ENCODE results near the gene VWA8. TPM values are rescaled to one million over a fixed set of nuclear protein-coding genes. Genes with fewer than 3 reads are reported as not detected.

The VWA8 gene
- polyA plus RNA-seq, 1 of the 3 experiments (the other 2 are of a cell fraction): 5.5 TPM

GRCh38 chr13:41707194-41707821 lies 253.6 kb downstream of the VWA8 start:
- DNase-seq: no peak
- ChIA-PET POLR2A (no interaction called here), CTCF (no interaction called here)
- H3K36me3 ChIP-seq (replicated peaks in 1 of 2; ENCODE audit: control insufficient read depth in 1 of 2, insufficient read depth in 2 of 2, low read length in 1 of 2): peaks cover 0 to under 1% of the 10 kb centered on the region in 2 experiments
- no peaks in the 10 kb centered on the region for H3F3A ChIP-seq (replicated peaks; ENCODE audit: insufficient read depth)
- no peaks in the 10 kb centered on the region for H4K20me1 ChIP-seq (ENCODE audit: insufficient read depth)
- WGBS (ENCODE audit: low lambda C conversion rate): 78% methylated on average over 1 of the region's 1 CpG
- no peaks in the 10 kb centered on the region for H3K27me3 ChIP-seq (ENCODE audit: insufficient read depth)
- H3K4me3 ChIP-seq (ENCODE audit: low read depth in 2 of 2, low read length in 1 of 2): no peak overlapping the region
- peaks cover 1 to 4% of the 10 kb centered on the region in 2 experiments; a peak in 3 of 4 replicates for H3K4me1 ChIP-seq (ENCODE audit: control insufficient read depth in 1 of 2, insufficient read depth in 2 of 2, low read depth in 1 of 2, low read length in 1 of 2)
- H3K4me2 ChIP-seq: no peak overlapping the region
- no peak overlapping the region for H2AFZ ChIP-seq (ENCODE audit: low read depth)
- H3K27ac ChIP-seq (ENCODE audit: low read depth in 2 of 2, low read length in 1 of 2): peak overlapping the region; percentile 16 to 22; a peak in 2 of 4 replicates
- H3K9me2 ChIP-seq: no peaks in the 10 kb centered on the region
- H3K9ac ChIP-seq: no peak overlapping the region
- H3K9me3 ChIP-seq: no peaks in the 10 kb centered on the region
- H3K79me2 ChIP-seq (ENCODE audit: insufficient read depth): no peaks in the 10 kb centered on the region
- TF ChIP-seq IRF3 (IDR thresholded peaks at IDR 0.05; ENCODE audit: low read depth, low read length): no peak
- TF ChIP-seq RAD21 (IDR thresholded peaks at IDR 0.05; ENCODE audit: low read length): no peak
- TF ChIP-seq MEF2A (IDR thresholded peaks at IDR 0.05; ENCODE audit: borderline replicate concordance, low read depth): 0 out of 2 replicates have a peak, but pooled peaks have one; percentile 23
- TF ChIP-seq TEAD4 (IDR thresholded peaks at IDR 0.05; ENCODE audit: borderline replicate concordance, insufficient read depth): no peak
- no peak for TF ChIP-seq PBX3 (IDR thresholded peaks at IDR 0.05)
- no peak for TF ChIP-seq FOXJ3 (CRISPR knock-in tag; IDR thresholded peaks at IDR 0.05)
- TF ChIP-seq NFIC (IDR thresholded peaks at IDR 0.05; ENCODE audit: borderline replicate concordance): no peak
- no peak for TF ChIP-seq EZH2phosphoT487 (IDR thresholded peaks at IDR 0.05; ENCODE audit: borderline replicate concordance, low read depth)
- TF ChIP-seq MXI1 (IDR thresholded peaks at IDR 0.05; ENCODE audit: low read depth, low read length): no peak
- TF ChIP-seq RFX5 (IDR thresholded peaks at IDR 0.05; ENCODE audit: low read length): no peak
- peak; percentile 29; the same call in 1 of the 2 replicates for TF ChIP-seq TCF12 (IDR thresholded peaks at IDR 0.05)

GRCh38 chr13:41706152-41706551 lies 254.8 kb downstream of the VWA8 start:
- peak overlapping the region in 1 of 2 experiments; percentile 9; a peak in 2 of 4 replicates for H3K27ac ChIP-seq (ENCODE audit: low read depth in 2 of 2, low read length in 1 of 2)
- TF ChIP-seq CHD2 (IDR thresholded peaks at IDR 0.05; ENCODE audit: low read length, partially characterized antibody) (no peak), MEF2A (IDR thresholded peaks at IDR 0.05; ENCODE audit: borderline replicate concordance, low read depth) (no peak), USF2 (IDR thresholded peaks at IDR 0.05; ENCODE audit: borderline replicate concordance, low read depth, low read length) (no peak), NRF1 (IDR thresholded peaks at IDR 0.05; ENCODE audit: low read depth, low read length) (no peak), REST (IDR thresholded peaks at IDR 0.05; ENCODE audit: low read depth, low read length) (no peak), ELF1 (IDR thresholded peaks at IDR 0.05) (no peak), NFIC (IDR thresholded peaks at IDR 0.05; ENCODE audit: borderline replicate concordance) (no peak), FOSL2 (IDR thresholded peaks at IDR 0.05; ENCODE audit: borderline replicate concordance, low read depth) (no peak), RXRA (IDR thresholded peaks at IDR 0.05; ENCODE audit: borderline replicate concordance, low read depth) (no peak), TEAD4 (IDR thresholded peaks at IDR 0.05; ENCODE audit: borderline replicate concordance, insufficient read depth) (no peak), PBX3 (IDR thresholded peaks at IDR 0.05) (no peak)
- no peaks in the 10 kb centered on the region for H3K9me3 ChIP-seq
- H3K79me2 ChIP-seq (ENCODE audit: insufficient read depth): no peaks in the 10 kb centered on the region
- no peaks in the 10 kb centered on the region for H3K9me2 ChIP-seq
- H3K27me3 ChIP-seq (ENCODE audit: insufficient read depth): no peaks in the 10 kb centered on the region
- H3K36me3 ChIP-seq (replicated peaks in 1 of 2; ENCODE audit: control insufficient read depth in 1 of 2, insufficient read depth in 2 of 2, low read length in 1 of 2): no peaks in the 10 kb centered on the region
- H3K4me3 ChIP-seq (ENCODE audit: low read depth in 2 of 2, low read length in 1 of 2): no peak overlapping the region
- no peaks in the 10 kb centered on the region for H4K20me1 ChIP-seq (ENCODE audit: insufficient read depth)
- H3K4me2 ChIP-seq: no peak overlapping the region
- H3K9ac ChIP-seq: no peak overlapping the region
- WGBS (ENCODE audit: low lambda C conversion rate): 78% methylated on average over 1 of the region's 1 CpG
- H2AFZ ChIP-seq (ENCODE audit: low read depth): no peak overlapping the region
- peaks cover 13% of the 10 kb centered on the region in 2 experiments; a peak in 3 of 4 replicates for H3K4me1 ChIP-seq (ENCODE audit: control insufficient read depth in 1 of 2, insufficient read depth in 2 of 2, low read depth in 1 of 2, low read length in 1 of 2)
- peaks cover 5% of the 10 kb centered on the region for H3F3A ChIP-seq (replicated peaks; ENCODE audit: insufficient read depth)
- POLR2A ChIA-PET: no interaction called here
- CTCF ChIA-PET: no interaction called here
- DNase-seq: no peak
